SH-SY5Y (cell line): Measurements from ENCODE around the gene NDFIP2.

Experiments used
- GATA2 ChIP-seq: IDR thresholded peaks from 2 replicates; pipeline ENCODE4 v1.6.1; 2011; ENCODE audit warnings: mild to moderate bottlenecking, low read depth, low read length
- GATA3 ChIP-seq: IDR thresholded peaks from 2 replicates; pipeline ENCODE4 v1.6.1; 2011; ENCODE audit warnings: low read depth, mild to moderate bottlenecking, low read length, moderate library complexity

The NDFIP2 gene

GRCh38 chr13:79525064-79525857, 44.3 kb downstream of the NDFIP2 start:
- TF ChIP-seq GATA2 = no peak

GRCh38 chr13:79527698-79528097, 46.7 kb downstream of the NDFIP2 start:
- TF ChIP-seq GATA2 (no peak), GATA3 (no peak)

GRCh38 chr13:79528356-79528755, 47.4 kb downstream of the NDFIP2 start:
- TF ChIP-seq GATA2 (no peak), GATA3 (no peak)

GRCh38 chr13:79528759-79529191, 47.8 kb downstream of the NDFIP2 start:
- TF ChIP-seq GATA3 = no peak
- TF ChIP-seq GATA2 = no peak

DNA sequence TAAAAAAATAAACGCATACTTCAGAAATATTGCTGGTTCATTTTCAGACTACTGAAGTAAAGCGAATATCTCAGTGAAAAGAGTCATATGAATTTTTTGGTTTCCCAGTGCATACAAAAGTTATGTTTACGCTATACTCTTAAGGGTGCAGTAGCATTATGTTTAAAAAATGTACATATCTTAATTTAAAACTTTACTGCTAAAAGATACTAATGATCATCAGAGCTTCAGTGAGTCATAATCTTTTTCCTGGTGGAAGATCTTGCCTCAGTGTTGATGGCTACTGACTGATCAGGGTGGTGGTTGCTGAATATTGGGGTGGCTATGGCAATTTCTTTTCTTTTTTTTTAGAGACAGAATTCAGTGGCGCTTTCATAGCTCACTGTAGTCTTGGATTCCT, 48.9 kb downstream of the NDFIP2 start:
- TF ChIP-seq GATA2 (no peak), GATA3 (no peak)

DNA sequence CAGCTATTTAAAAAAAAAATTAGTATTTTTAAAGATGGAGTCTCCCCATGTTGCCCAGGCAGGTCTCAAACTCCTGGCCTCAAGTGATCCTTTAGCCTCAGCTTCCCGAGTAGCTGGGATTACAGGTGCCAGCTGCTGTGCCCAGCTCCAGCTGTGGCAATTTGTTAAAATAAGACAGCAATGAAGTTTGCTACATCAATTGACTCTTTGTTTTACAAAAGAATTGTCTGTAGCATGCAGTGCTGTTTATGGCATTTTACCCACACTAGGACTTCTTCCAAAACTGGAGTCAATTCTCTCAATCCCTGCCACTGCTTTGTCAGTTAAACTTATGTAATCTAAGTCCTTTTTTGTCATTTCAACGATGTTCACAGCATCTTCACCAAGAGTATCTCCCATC, 49.3 kb downstream of the NDFIP2 start:
- TF ChIP-seq GATA3 (no peak), GATA2 (no peak)

DNA sequence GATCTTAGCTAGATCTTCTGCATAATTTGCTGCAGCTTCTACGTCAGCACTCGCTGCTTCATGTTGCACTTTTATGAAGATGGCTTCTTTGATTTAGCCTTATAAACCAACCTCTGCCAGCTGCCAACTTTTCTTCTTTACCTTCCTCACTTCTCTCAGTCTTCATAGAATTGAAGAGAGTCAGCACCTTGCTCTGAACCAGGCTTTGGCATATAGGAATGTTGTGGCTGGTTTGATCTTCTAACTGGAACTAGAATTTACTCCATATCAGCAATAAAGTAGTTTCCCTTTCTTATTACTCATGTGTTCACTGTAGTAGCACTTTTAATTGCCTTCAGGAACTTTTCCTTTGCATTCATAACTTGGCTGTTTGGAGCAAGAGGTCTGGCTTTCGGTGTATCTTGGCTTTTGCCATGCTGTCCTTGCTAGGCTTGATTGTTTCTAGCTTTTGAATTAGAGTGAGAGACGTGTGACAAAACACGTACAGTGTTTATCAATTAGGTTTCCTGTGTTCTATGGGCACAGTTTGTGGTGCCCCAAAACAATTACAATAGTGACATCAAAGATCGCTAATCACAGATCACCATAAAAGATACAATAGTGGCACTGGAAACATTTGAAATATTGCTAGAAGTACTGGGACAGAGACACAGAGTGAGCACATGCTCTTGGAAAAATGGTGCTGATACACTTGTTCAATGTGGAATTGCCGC, 50.7 kb downstream of the NDFIP2 start:
- no peak for TF ChIP-seq GATA2
- TF ChIP-seq GATA3 = no peak

- TF ChIP-seq GATA3 = no peak
- TF ChIP-seq GATA2 = no peak
These were observed 51.6 kb downstream of the NDFIP2 start for GRCh38 chr13:79532576-79532975.

DNA sequence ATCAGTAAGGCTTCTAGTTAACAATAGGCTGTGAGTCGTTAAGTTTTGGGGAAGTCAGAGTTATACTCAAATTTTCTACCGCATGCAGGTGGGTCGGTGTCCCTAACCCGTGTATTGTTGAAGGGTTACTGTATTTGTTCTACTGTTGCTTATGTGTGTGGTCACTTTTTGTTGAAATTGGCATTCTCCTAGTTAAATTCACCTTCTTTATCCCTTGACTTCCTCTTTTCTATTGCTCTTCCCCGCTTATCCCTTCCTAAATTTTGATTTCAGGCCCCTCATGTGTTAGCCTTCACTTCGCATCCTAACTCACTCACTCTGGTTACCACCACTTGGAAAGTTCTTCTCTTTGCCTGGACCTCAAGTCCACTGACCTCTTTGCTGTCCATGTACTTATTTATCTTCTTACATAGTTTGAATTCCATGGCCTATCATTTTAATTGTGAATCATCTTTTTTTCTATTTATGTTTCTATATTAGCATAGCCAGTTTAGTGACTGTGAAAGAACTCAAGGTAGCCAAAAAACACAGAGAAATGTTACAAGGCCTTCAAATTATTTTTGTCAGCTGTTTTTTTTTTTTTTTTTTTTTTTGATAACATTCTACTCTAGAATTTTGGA, 52.9 kb downstream of the NDFIP2 start:
- TF ChIP-seq GATA2 (no peak), GATA3 (no peak)

DNA sequence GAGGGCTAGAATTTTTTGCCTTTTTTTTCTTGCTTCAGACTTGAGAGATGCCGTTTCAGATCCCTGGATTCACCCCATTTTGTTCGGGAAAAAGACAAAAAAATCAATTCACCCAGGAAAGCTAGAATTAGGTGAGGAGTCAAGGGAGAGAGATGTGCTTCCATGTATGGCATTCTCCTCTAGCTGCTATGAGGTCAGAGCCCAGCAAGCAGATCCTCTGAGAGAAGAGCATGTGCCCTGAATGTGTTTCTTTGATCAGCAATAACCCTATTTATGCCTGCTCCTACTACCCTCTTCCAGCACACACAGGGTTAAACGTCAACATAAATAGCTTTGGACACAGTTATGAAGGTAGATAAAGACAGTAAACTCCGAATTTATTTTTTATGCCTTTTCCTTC, 53.6 kb downstream of the NDFIP2 start:
- TF ChIP-seq GATA3 = no peak
- no peak for TF ChIP-seq GATA2

- TF ChIP-seq GATA2 (no peak), GATA3 (no peak)
These were observed 57.8 kb downstream of the NDFIP2 start for GRCh38 chr13:79538757-79539156.

DNA sequence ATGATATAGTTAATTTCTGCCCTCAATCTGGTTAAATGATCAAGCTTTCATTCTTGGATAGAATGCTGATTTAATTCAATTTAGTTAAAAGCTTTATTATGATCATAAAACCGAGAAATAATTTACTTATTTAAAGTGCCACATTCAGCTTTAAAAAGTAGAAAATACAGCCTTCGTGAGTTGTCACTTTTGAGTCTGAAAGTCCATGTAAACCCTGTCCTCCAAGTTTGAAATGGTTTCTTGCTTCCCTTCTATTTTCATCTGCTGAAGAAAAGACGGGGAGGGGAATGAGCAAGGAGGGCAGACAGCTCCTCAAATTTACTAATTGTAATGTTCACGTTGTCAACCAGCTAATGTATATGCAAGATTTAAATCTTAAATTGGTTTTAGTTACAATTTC, 59.5 kb downstream of the NDFIP2 start:
- TF ChIP-seq GATA3 = no peak
- TF ChIP-seq GATA2 = no peak

- TF ChIP-seq GATA3 = no peak
- TF ChIP-seq GATA2 = no peak
These were observed 60.6 kb downstream of the NDFIP2 start for GRCh38 chr13:79541426-79542049.

DNA sequence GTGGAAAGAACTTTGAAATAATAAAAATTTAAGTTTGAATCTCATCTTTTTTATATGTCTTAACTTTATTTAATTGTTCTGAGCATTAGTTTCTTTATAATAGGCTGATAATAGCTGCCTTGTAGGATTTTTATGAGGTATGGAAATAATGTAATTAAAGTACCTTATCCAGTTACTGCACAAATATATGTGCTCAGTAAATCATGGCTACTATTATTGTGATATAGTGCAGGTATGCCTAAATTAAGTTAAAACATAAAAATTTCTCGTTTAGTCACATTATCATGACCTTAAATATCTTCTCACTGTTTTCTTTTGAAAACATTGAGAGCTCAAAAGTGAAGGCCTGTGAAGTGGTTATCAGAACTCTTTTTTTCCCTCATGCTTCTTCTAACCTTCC, 62.9 kb downstream of the NDFIP2 start:
- TF ChIP-seq GATA3 = no peak
- TF ChIP-seq GATA2 = no peak
